ENCODE measurements around the gene APOBEC3H. TPM values are rescaled to one million over a fixed set of nuclear protein-coding genes. Genes with fewer than 3 reads are reported as not detected.

Gene APOBEC3H
- total RNA-seq, 1 experiment from 2014 or later: 1.8 TPM

DNA sequence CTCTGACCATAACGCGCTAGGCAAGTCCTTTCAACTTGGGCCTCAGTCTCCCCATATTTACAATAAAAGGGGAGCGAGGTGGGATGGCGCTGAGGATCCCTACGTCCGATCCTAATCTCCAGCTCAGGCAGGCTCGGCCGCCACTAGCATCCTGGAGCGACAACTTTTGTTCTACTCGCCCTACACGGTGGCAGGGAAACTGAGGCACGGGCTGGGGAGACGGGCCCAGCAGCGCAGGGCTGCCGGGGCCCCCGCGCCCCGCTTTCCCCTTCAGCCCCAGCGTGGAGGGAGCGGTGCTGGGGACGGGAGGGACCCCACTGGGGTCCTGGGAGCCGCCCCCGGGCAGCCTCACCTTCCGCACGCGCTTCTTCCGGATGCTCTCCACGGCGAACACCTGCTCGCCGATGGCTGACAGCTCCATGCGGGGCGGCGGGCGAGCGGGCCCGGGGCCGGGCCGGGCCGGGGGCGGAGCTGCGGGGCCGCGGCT, 55.0 kb downstream of the APOBEC3H start (continued):
- no peak for TF ChIP-seq YY1 (IDR thresholded peaks at IDR 0.05; ENCODE audit: extremely low read depth, insufficient replicate concordance, low read depth, low read length)
- TF ChIP-seq JUND (IDR thresholded peaks at IDR 0.05): no peak
- no peak for TF ChIP-seq POLR2A (IDR thresholded peaks at IDR 0.05; ENCODE audit: borderline replicate concordance, extremely low read depth, insufficient read depth, insufficient read length)

DNA sequence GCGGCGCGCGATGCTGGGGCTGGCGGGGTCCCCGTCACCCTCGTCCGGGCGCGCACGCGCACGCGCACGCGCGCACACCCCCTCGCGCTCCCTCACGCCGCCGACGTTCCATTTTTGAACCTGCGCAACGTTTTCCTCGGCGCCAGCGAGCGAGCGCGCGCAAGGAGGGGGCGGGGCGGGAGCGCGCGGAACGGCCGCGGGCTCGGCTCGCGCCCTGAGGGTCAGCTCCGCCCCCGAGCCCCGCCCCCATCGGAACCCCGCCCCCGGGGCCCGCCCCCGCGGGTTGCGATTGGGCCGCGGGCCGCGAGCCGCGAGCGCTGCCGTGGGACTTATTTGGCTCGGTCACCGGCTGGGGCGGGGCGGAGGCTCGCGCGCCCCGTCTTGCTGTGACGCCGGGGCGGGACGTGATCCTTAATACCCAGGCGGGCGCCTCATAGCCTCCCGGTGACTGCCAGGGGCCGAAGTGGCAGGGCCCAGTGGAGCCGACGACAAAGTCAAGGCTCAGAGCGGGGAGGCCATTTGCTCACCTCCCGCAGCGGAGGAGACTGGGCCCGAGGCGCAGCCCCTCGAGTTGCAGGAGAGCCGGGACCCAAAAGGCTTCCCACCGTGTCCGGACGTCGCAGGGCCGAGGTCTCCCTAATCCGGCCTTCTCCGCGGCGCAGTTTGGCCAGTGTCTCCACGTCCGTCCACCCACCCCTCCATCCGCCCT, 55.6 kb downstream of the APOBEC3H start, which contains the start of gene CBX7:
CBX7 (minus strand) TSS at position 170 of the 709 bp plus-strand sequence. CDS start 236 bp downstream, outside the sequence.
- Histone ChIP-seq H3K27me3 (ENCODE audit: insufficient read depth, low read length) (no peaks in the 10 kb centered on the region), H3K9me3 (ENCODE audit: control insufficient read depth in 1 of 2, insufficient read depth in 1 of 2, low read depth in 1 of 2, low read length in 2 of 2) (no peaks in the 10 kb centered on the region), H2AFZ (ENCODE audit: low read depth, low read length, poor library complexity, severe bottlenecking) (no peak within 1 kb of the TSS), H3K36me3 (ENCODE audit: control insufficient read depth in 1 of 2, insufficient read depth in 2 of 2, low read length in 2 of 2) (no peaks in the 10 kb centered on the region), H3K9me2 (ENCODE audit: insufficient read depth) (no peaks in the 10 kb centered on the region), H3K4me3 (replicated peaks in 1 of 2; ENCODE audit: low read depth in 1 of 2, low read length in 2 of 2) (peak within 1 kb of the TSS; percentile 67 to 71), H3K4me1 (ENCODE audit: control insufficient read depth in 1 of 2, insufficient read depth in 2 of 2, low read length in 2 of 2) (peaks cover 7 to 20% of the 10 kb centered on the region in 2 experiments), H3K79me2 (ENCODE audit: insufficient read depth, low read length) (no peaks in the 10 kb centered on the region), H3K4me2 (ENCODE audit: low read length) (peak within 1 kb of the TSS; percentile 86), H3K27ac (ENCODE audit: low read depth, low read length) (peak within 1 kb of the TSS; percentile 70), H3K9ac (ENCODE audit: low read length) (peak within 1 kb of the TSS; percentile 63), H4K20me1 (ENCODE audit: insufficient read depth) (no peaks in the 10 kb centered on the region)
- intact Hi-C loops (cut with micrococcal nuclease): no loop called here
- ChIA-PET RAD21 (ENCODE audit: low non-redundant PET in 1 of 2, low total read pairs in 2 of 2, uncharacterized antibody in 2 of 2, unreplicated experiment in 2 of 2) (no interaction called here), CTCF (interaction anchor here (1.0 kb wide), 1 partner anchor 282 kb away, joined by 5 read pairs; no protein-coding TSS in a partner anchor), POLR2A (interaction anchor here (0.7 to 1.8 kb wide), 4 partner anchors 9 to 167 kb away, joined by 3 to 11 read pairs (median 3); partner anchors contain the start of gene RPL3)
- ATAC-seq: peak; percentile 93
- DNase-seq (ENCODE audit: low read depth, low spot score): peak; percentile 74
- BruUV-seq (replicated peaks): no TSS peak
- TF ChIP-seq, protein P1, sequence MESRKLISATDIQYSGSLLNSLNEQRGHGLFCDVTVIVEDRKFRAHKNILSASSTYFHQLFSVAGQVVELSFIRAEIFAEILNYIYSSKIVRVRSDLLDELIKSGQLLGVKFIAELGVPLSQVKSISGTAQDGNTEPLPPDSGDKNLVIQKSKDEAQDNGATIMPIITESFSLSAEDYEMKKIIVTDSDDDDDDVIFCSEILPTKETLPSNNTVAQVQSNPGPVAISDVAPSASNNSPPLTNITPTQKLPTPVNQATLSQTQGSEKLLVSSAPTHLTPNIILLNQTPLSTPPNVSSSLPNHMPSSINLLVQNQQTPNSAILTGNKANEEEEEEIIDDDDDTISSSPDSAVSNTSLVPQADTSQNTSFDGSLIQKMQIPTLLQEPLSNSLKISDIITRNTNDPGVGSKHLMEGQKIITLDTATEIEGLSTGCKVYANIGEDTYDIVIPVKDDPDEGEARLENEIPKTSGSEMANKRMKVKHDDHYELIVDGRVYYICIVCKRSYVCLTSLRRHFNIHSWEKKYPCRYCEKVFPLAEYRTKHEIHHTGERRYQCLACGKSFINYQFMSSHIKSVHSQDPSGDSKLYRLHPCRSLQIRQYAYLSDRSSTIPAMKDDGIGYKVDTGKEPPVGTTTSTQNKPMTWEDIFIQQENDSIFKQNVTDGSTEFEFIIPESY (IDR thresholded peaks at IDR 0.05; ENCODE audit: extremely low read depth, insufficient replicate concordance, low read length): no peak
- TF ChIP-seq CEBPB (IDR thresholded peaks at IDR 0.05; ENCODE audit: low read depth) (no peak), POLR2AphosphoS5 (IDR thresholded peaks at IDR 0.05; ENCODE audit: low read depth, low read length) (peak; percentile 57), ZNF274 (IDR thresholded peaks at IDR 0.05; ENCODE audit: low read depth, low read length) (no peak), EZH2 (IDR thresholded peaks at IDR 0.05) (no peak), EGR1 (IDR thresholded peaks at IDR 0.05; ENCODE audit: low read depth) (peak; percentile 86), JUND (IDR thresholded peaks at IDR 0.05) (no peak), SP1 (IDR thresholded peaks at IDR 0.05; ENCODE audit: low read depth) (peak; percentile 40), SRF (IDR thresholded peaks at IDR 0.05; ENCODE audit: low read depth) (no peak), TCF7L2 (IDR thresholded peaks at IDR 0.05; ENCODE audit: borderline replicate concordance, extremely low read depth, insufficient read depth, insufficient read length) (peak; percentile 41), ELF1 (IDR thresholded peaks at IDR 0.05; ENCODE audit: borderline replicate concordance, low read depth) (no peak), RAD21 (IDR thresholded peaks at IDR 0.05; ENCODE audit: low read depth) (no peak), ZFX (IDR thresholded peaks at IDR 0.05) (peak; percentile 41; the same call in 1 of the 2 replicates), SIN3A (IDR thresholded peaks at IDR 0.05; ENCODE audit: low read depth) (0 out of 2 replicates have a peak, but pooled peaks have one; percentile 37), EZH2phosphoT487 (IDR thresholded peaks at IDR 0.05; ENCODE audit: borderline replicate concordance) (no peak)
- TF ChIP-seq, protein P2, sequence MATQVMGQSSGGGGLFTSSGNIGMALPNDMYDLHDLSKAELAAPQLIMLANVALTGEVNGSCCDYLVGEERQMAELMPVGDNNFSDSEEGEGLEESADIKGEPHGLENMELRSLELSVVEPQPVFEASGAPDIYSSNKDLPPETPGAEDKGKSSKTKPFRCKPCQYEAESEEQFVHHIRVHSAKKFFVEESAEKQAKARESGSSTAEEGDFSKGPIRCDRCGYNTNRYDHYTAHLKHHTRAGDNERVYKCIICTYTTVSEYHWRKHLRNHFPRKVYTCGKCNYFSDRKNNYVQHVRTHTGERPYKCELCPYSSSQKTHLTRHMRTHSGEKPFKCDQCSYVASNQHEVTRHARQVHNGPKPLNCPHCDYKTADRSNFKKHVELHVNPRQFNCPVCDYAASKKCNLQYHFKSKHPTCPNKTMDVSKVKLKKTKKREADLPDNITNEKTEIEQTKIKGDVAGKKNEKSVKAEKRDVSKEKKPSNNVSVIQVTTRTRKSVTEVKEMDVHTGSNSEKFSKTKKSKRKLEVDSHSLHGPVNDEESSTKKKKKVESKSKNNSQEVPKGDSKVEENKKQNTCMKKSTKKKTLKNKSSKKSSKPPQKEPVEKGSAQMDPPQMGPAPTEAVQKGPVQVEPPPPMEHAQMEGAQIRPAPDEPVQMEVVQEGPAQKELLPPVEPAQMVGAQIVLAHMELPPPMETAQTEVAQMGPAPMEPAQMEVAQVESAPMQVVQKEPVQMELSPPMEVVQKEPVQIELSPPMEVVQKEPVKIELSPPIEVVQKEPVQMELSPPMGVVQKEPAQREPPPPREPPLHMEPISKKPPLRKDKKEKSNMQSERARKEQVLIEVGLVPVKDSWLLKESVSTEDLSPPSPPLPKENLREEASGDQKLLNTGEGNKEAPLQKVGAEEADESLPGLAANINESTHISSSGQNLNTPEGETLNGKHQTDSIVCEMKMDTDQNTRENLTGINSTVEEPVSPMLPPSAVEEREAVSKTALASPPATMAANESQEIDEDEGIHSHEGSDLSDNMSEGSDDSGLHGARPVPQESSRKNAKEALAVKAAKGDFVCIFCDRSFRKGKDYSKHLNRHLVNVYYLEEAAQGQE (IDR thresholded peaks at IDR 0.05; ENCODE audit: low read depth): no peak
- TF ChIP-seq, protein P3, sequence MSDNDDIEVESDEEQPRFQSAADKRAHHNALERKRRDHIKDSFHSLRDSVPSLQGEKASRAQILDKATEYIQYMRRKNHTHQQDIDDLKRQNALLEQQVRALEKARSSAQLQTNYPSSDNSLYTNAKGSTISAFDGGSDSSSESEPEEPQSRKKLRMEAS (IDR thresholded peaks at IDR 0.05): peak; percentile 66; the same call in 1 of the 2 replicates
- TF ChIP-seq, protein P4, sequence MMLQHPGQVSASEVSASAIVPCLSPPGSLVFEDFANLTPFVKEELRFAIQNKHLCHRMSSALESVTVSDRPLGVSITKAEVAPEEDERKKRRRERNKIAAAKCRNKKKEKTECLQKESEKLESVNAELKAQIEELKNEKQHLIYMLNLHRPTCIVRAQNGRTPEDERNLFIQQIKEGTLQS (IDR thresholded peaks at IDR 0.05): no peak

Data from HCT116 (cell line).